ENCODE results near the gene KCNJ10. TPM values are rescaled to one million over a fixed set of nuclear protein-coding genes. Genes with fewer than 3 reads are reported as not detected.

Gene KCNJ10
- total RNA-seq, 4 donors from 2014 or later: not detected

- no peak for DNase-seq (ENCODE audit: low spot score in 2 of 2)
- TF ChIP-seq POLR2AphosphoS5 (IDR thresholded peaks at IDR 0.05): no peak
- TF ChIP-seq, protein P1, sequence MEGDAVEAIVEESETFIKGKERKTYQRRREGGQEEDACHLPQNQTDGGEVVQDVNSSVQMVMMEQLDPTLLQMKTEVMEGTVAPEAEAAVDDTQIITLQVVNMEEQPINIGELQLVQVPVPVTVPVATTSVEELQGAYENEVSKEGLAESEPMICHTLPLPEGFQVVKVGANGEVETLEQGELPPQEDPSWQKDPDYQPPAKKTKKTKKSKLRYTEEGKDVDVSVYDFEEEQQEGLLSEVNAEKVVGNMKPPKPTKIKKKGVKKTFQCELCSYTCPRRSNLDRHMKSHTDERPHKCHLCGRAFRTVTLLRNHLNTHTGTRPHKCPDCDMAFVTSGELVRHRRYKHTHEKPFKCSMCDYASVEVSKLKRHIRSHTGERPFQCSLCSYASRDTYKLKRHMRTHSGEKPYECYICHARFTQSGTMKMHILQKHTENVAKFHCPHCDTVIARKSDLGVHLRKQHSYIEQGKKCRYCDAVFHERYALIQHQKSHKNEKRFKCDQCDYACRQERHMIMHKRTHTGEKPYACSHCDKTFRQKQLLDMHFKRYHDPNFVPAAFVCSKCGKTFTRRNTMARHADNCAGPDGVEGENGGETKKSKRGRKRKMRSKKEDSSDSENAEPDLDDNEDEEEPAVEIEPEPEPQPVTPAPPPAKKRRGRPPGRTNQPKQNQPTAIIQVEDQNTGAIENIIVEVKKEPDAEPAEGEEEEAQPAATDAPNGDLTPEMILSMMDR (IDR thresholded peaks at IDR 0.05): peak; percentile 35 to 49
- no peaks in the 10 kb centered on the region for H3K27me3 ChIP-seq
- H3K4me3 ChIP-seq: no peak overlapping the region
- H3K4me1 ChIP-seq: peaks cover 11% of the 10 kb centered on the region
- H3K36me3 ChIP-seq: no peaks in the 10 kb centered on the region
- 6% methylated on average over 10 of the region's 11 CpGs for WGBS
- no peak overlapping the region for H3K27ac ChIP-seq
- no peaks in the 10 kb centered on the region for H3K9me3 ChIP-seq
Observed at GRCh38 chr1:160046494-160047110, 23.4 kb downstream of the KCNJ10 start.

DNA sequence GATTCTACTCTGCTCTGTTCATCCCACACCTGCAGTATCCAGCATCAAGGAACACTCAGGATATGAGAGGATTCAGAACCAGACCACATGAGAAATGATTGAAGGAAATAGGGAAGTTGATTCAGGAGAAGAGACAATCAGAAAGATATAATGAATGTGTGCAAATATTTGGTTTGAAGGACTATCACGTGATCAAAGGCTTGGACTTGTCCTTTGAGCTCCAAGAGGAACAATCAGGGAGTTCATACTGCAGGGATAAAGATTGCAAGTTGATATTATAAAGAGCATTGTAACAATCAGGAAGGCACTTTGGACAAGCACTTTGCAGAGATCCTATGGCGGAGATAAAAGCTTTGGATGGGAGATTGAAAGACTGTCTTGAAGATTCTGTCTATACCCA lies 24.3 kb downstream of the KCNJ10 start:
- no peak overlapping the region for H3K4me3 ChIP-seq
- H3K9me3 ChIP-seq: no peaks in the 10 kb centered on the region
- peaks cover 11% of the 10 kb centered on the region for H3K4me1 ChIP-seq
- 60% methylated on average over 2 of the region's 2 CpGs for WGBS
- no peaks in the 10 kb centered on the region for H3K36me3 ChIP-seq
- no peak overlapping the region for H3K27ac ChIP-seq
- H3K27me3 ChIP-seq: no peaks in the 10 kb centered on the region
- no peak for DNase-seq (ENCODE audit: low spot score in 2 of 2)
- TF ChIP-seq, protein P1 (IDR thresholded peaks at IDR 0.05): no peak
- TF ChIP-seq EP300 (IDR thresholded peaks at IDR 0.05) (no peak), POLR2A (IDR thresholded peaks at IDR 0.05) (no peak)

GRCh38 chr1:160043543-160043942 lies 26.4 kb downstream of the KCNJ10 start:
- Histone ChIP-seq H3K27ac (no peak overlapping the region), H3K9me3 (no peaks in the 10 kb centered on the region), H3K27me3 (no peaks in the 10 kb centered on the region), H3K36me3 (no peaks in the 10 kb centered on the region), H3K4me3 (no peak overlapping the region), H3K4me1 (peaks cover 11% of the 10 kb centered on the region)
- no peak for DNase-seq (ENCODE audit: low spot score in 2 of 2)
- no peak for TF ChIP-seq POLR2AphosphoS5 (IDR thresholded peaks at IDR 0.05)
- TF ChIP-seq, protein P1 (IDR thresholded peaks at IDR 0.05): no peak
- TF ChIP-seq EP300 (IDR thresholded peaks at IDR 0.05): no peak
- TF ChIP-seq POLR2A (IDR thresholded peaks at IDR 0.05): no peak

DNA sequence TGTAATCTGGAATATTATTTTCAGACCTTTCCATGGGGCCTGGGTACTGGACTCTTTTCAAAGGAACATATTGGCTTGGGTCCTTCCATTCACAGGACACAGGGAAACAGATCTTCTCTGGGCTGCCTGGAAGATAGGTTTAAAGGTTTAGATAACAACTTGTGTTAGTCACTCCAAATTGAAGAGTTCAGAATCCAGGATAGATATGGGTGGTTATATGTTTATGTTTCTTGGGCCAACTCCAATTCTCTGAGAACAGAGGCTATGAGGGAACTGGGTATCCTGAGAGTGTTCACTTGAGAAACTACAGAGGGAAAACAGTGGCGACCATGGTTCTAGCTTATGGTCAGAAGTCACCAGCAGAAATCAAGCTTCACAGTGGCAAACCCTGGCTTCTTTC lies 29.5 kb downstream of the KCNJ10 start:
- no peak overlapping the region for H3K27ac ChIP-seq
- 94% methylated on average over 1 of the region's 1 CpG for WGBS
- no peaks in the 10 kb centered on the region for H3K36me3 ChIP-seq
- no peaks in the 10 kb centered on the region for H3K4me1 ChIP-seq
- no peaks in the 10 kb centered on the region for H3K27me3 ChIP-seq
- TF ChIP-seq POLR2A (IDR thresholded peaks at IDR 0.05) (no peak), EP300 (IDR thresholded peaks at IDR 0.05) (no peak), POLR2AphosphoS5 (IDR thresholded peaks at IDR 0.05) (no peak)
- TF ChIP-seq, protein P1 (IDR thresholded peaks at IDR 0.05): no peak
- DNase-seq (ENCODE audit: low spot score in 2 of 2): no peak
- no peaks in the 10 kb centered on the region for H3K9me3 ChIP-seq
- H3K4me3 ChIP-seq: no peak overlapping the region

DNA sequence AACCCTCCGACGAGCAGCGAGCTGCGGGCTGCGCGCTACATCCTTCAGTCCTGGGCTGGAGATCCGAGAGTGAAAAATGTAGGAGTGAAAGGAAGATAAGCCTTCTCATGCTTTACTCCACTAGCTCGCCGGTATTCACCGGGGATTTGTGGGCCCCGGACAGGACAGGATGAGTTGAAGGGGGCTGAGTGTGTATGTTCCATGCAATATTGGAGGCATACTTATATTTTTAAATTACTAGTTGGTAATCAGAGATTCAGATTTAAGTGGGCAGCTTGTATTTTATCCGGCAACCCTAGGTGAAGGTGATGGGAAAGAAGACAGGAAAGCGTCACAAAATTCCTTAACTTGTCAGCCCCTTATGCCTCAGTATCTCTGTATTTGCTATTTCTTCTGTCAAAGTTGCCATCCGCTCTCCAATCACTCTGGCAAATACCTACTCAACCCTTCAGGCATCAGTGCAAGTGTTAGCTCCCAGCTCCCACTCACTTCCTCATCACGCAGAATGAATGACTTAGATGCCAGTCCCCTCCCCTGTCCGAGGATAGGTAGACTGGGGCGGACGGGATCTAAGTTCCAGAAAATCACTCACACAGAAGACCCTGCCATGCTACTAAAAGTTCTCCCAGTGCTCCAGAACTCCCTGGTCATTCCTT lies 37.7 kb downstream of the KCNJ10 start:
- Histone ChIP-seq H3K4me3 (peak overlapping the region; percentile 77), H3K4me1 (peaks cover 28% of the 10 kb centered on the region), H3K36me3 (no peaks in the 10 kb centered on the region), H3K27ac (no peak overlapping the region), H3K9me3 (no peaks in the 10 kb centered on the region), H3K27me3 (no peaks in the 10 kb centered on the region)
- 2% methylated on average over 18 of the region's 18 CpGs for WGBS
- DNase-seq (ENCODE audit: low spot score in 2 of 2): no peak
- TF ChIP-seq EP300 (IDR thresholded peaks at IDR 0.05) (no peak), POLR2AphosphoS5 (IDR thresholded peaks at IDR 0.05) (no peak), POLR2A (IDR thresholded peaks at IDR 0.05) (no peak)
- TF ChIP-seq, protein P1 (IDR thresholded peaks at IDR 0.05): no peak

Data from suprapubic skin (tissue), 4 donors.